Esophagus muscularis mucosa (tissue), 4 donors: Measurements from ENCODE around the gene PTPRN2. TPM values are rescaled to one million over a fixed set of nuclear protein-coding genes. Genes with fewer than 3 reads are reported as not detected.

Experiments used
- DNase-seq: peaks from one replicate; pipeline ENCODE4 v3.0.0-alpha.2; 2017; ENCODE audit errors: extremely low spot score
- H3K27ac ChIP-seq, 4 donors: fragments of 200-600 bp; sonication (generic); replicated peaks in 1 of 4; 1 replicate in 3 of 4; 2 replicates in 1 of 4; pipeline ENCODE4 v1.5.1; 2016 to 2019; ENCODE audit warnings: mild to moderate bottlenecking in 1 of 4
- H3K27me3 ChIP-seq, 4 donors: fragments of 200-600 bp; sonication (generic); one replicate each; pipeline versions ENCODE4 v1.5.1 to v1.6.0; 2016 to 2019
- H3K36me3 ChIP-seq, 4 donors: fragments of 200-600 bp; sonication (generic); one replicate each; pipeline ENCODE4 v1.5.1; 2016 to 2019
- H3K4me1 ChIP-seq, 4 donors: fragments of 200-600 bp; sonication (generic); one replicate each; pipeline ENCODE4 v1.5.1; 2016 to 2019
- H3K4me3 ChIP-seq, 4 donors: fragments of 200-600 bp; sonication (generic); 1 replicate in 2 of 4; 2 replicates in 2 of 4; pipeline ENCODE4 v1.5.1; 2016 to 2019; ENCODE audit warnings: mild to moderate bottlenecking in 4 of 4, moderate library complexity in 1 of 4
- H3K9me3 ChIP-seq, 4 donors: fragments of 200-600 bp; sonication (generic); 1 replicate in 3 of 4; 2 replicates in 1 of 4; pipeline ENCODE4 v1.5.1; 2016 to 2019
- CTCF ChIP-seq, 3 experiments: fragments of 200-600 bp in 2 of 3; fragments of 450-650 bp in 1 of 3; sonication (generic) in 2 of 3; IDR thresholded peaks; one replicate each; pipeline ENCODE4 v1.5.1; 2017 to 2019; ENCODE audit warnings: antibody characterized with exemption in 3 of 3, mild to moderate bottlenecking in 2 of 3, moderate library complexity in 1 of 3
- EP300 ChIP-seq: sonication (generic); formaldehyde crosslinking; IDR thresholded peaks from one replicate; pipeline ENCODE4 v1.6.1; 2017; ENCODE audit warnings: antibody characterized with exemption
- POLR2A ChIP-seq: fragments of 450-650 bp; IDR thresholded peaks from one replicate; pipeline ENCODE4 v1.6.1; 2017; ENCODE audit warnings: antibody characterized with exemption, moderate library complexity, mild to moderate bottlenecking, low read depth
- POLR2AphosphoS5 ChIP-seq, 2 donors: sonication (generic); formaldehyde crosslinking; IDR thresholded peaks; one replicate each; pipeline ENCODE4 v1.6.1; 2017; ENCODE audit warnings: antibody characterized with exemption in 2 of 2
- WGBS: methylation state at CpG from one replicate; pipeline ENCODE4 v1.1.5; 2018; 5-methylcytosine and 5-hydroxymethylcytosine counted together
- intact Hi-C: fragments of 100-400 bp; cut with DNase I; formaldehyde crosslinking; loops from one replicate; pipeline ENCODE4 v1.15.1; 2023
- total RNA-seq, 4 donors: library from RNA; depleted of rRNA; stranded (reverse); fragments of >200 nt; gene quantifications; one replicate each; pipeline versions ENCODE4 v1.1.0 to v1.2.1, GENCODE V29; 2016

PTPRN2 gene
- total RNA-seq, 4 donors from 2014 or later: 2.1 to 3.1 (median 3.1) TPM

GRCh38 chr7:157843336-157844140 is 744.1 kb downstream of the PTPRN2 start:
- Histone ChIP-seq H3K9me3 (no peaks in the 10 kb centered on the region), H3K36me3 (no peaks in the 10 kb centered on the region), H3K4me1 (no peaks in the 10 kb centered on the region), H3K4me3 (no peak overlapping the region), H3K27ac (no peak overlapping the region), H3K27me3 (peaks cover 0 to 59% (median 0%) of the 10 kb centered on the region in 4 donors)
- DNase-seq: no peak
- TF ChIP-seq POLR2A (no peak), CTCF (IDR thresholded peaks at IDR 0.05) (no peak), EP300 (no peak), POLR2AphosphoS5 (IDR thresholded peaks at IDR 0.05) (no peak)
- intact Hi-C loops: no loop called here
- 87% methylated on average over 25 of the region's 29 CpGs for WGBS

GRCh38 chr7:157841773-157842370 is 745.8 kb downstream of the PTPRN2 start:
- TF ChIP-seq POLR2A (no peak), POLR2AphosphoS5 (IDR thresholded peaks at IDR 0.05) (no peak), EP300 (no peak), CTCF (IDR thresholded peaks at IDR 0.05) (no peak)
- no peaks in the 10 kb centered on the region for H3K9me3 ChIP-seq
- H3K27ac ChIP-seq: no peak overlapping the region
- H3K36me3 ChIP-seq: no peaks in the 10 kb centered on the region
- no peak overlapping the region for H3K4me3 ChIP-seq
- peaks cover 0 to 57% (median 0%) of the 10 kb centered on the region in 4 donors for H3K27me3 ChIP-seq
- H3K4me1 ChIP-seq: no peaks in the 10 kb centered on the region
- DNase-seq: no peak
- intact Hi-C loops: no loop called here
- WGBS: 76% methylated on average over 14 of the region's 14 CpGs

- WGBS: 71% methylated on average over 25 of the region's 25 CpGs
- intact Hi-C loops: no loop called here
- H3K27ac ChIP-seq: no peak overlapping the region
- TF ChIP-seq EP300 (no peak), POLR2AphosphoS5 (IDR thresholded peaks at IDR 0.05) (no peak), POLR2A (no peak), CTCF (IDR thresholded peaks at IDR 0.05) (no peak)
- no peak for DNase-seq
- no peaks in the 10 kb centered on the region for H3K36me3 ChIP-seq
- no peaks in the 10 kb centered on the region for H3K9me3 ChIP-seq
- peaks cover 0 to 54% (median 0%) of the 10 kb centered on the region in 4 donors for H3K27me3 ChIP-seq
- no peak overlapping the region for H3K4me3 ChIP-seq
- no peaks in the 10 kb centered on the region for H3K4me1 ChIP-seq
Measured at GRCh38 chr7:157840914-157841772, 746.5 kb downstream of the PTPRN2 start.

- Histone ChIP-seq H3K27me3 (peaks cover 0 to 46% (median 0%) of the 10 kb centered on the region in 4 donors), H3K4me1 (no peaks in the 10 kb centered on the region), H3K4me3 (no peak overlapping the region), H3K9me3 (no peaks in the 10 kb centered on the region), H3K27ac (no peak overlapping the region), H3K36me3 (no peaks in the 10 kb centered on the region)
- intact Hi-C loops: no loop called here
- TF ChIP-seq CTCF (IDR thresholded peaks at IDR 0.05) (no peak), POLR2A (no peak), EP300 (no peak), POLR2AphosphoS5 (IDR thresholded peaks at IDR 0.05) (no peak)
- WGBS: 92% methylated on average over 36 of the region's 36 CpGs
- DNase-seq: no peak
Measured at GRCh38 chr7:157840174-157840913, 747.3 kb downstream of the PTPRN2 start.
